Measurements from ENCODE around the gene EFHC1.

DNA sequence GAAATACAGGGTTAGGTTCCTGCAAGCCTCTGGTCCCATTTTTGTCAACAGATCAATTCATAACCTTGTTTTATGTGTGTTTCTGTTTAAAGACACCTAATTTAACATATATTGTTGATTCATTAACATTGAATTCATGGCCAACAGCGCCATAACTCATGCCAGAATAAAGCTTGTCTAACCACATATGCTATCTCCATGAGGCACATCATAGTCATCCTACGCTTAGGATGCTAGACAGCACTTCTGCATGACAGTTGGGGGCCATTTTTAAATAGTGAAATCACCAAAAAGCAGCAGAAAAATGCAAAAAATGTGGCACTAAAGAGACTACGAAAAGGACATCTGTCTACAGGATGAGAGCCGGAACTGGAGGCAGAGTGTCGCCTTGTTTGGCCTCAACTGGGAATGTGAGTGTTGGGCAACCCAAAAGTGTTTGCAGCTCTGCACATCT lies 118.8 kb downstream of the EFHC1 start:
- no peak for TF ChIP-seq POLR2A (IDR thresholded peaks at IDR 0.05)
- TF ChIP-seq, protein P1, sequence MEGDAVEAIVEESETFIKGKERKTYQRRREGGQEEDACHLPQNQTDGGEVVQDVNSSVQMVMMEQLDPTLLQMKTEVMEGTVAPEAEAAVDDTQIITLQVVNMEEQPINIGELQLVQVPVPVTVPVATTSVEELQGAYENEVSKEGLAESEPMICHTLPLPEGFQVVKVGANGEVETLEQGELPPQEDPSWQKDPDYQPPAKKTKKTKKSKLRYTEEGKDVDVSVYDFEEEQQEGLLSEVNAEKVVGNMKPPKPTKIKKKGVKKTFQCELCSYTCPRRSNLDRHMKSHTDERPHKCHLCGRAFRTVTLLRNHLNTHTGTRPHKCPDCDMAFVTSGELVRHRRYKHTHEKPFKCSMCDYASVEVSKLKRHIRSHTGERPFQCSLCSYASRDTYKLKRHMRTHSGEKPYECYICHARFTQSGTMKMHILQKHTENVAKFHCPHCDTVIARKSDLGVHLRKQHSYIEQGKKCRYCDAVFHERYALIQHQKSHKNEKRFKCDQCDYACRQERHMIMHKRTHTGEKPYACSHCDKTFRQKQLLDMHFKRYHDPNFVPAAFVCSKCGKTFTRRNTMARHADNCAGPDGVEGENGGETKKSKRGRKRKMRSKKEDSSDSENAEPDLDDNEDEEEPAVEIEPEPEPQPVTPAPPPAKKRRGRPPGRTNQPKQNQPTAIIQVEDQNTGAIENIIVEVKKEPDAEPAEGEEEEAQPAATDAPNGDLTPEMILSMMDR (IDR thresholded peaks at IDR 0.05), result no peak

Measured in prostate gland (tissue), 2 donors.